ENCODE results near the gene CUX1.

DNA sequence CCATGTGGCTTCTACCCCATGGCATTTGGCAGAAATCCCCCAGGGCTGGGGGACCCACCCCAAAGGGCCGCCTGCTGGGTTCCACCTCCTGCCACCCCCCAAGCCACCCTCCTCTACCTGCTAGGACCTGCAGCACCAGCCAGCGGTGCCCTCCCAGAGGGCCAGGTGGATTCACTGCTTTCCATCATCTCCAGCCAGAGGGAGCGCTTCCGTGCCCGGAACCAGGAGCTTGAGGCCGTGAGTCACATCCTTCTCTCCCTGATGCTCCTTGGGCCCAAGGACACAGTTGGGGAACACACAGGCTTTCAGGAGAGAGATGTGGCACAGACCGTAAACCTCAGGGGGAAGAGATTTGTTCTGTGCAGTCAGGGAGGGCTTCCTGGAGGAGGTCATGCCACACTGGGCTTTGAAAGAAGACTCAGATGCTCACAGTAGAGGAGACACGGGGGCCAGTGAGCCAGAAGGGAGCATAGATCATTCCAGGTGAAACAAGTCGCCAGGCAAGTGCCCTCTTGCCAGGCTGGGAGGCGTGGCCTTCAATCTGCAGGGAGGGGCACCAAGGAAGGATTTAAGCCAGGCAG, 457.8 kb downstream of the CUX1 start:
- no peak for TF ChIP-seq NR2C2 (IDR thresholded peaks at IDR 0.05; ENCODE audit: borderline replicate concordance, control insufficient read depth, insufficient read length, low read depth)
- TF ChIP-seq EZH2 (IDR thresholded peaks at IDR 0.05; ENCODE audit: borderline replicate concordance, control insufficient read depth, low read depth, low read length): no peak
- TF ChIP-seq, protein P1, sequence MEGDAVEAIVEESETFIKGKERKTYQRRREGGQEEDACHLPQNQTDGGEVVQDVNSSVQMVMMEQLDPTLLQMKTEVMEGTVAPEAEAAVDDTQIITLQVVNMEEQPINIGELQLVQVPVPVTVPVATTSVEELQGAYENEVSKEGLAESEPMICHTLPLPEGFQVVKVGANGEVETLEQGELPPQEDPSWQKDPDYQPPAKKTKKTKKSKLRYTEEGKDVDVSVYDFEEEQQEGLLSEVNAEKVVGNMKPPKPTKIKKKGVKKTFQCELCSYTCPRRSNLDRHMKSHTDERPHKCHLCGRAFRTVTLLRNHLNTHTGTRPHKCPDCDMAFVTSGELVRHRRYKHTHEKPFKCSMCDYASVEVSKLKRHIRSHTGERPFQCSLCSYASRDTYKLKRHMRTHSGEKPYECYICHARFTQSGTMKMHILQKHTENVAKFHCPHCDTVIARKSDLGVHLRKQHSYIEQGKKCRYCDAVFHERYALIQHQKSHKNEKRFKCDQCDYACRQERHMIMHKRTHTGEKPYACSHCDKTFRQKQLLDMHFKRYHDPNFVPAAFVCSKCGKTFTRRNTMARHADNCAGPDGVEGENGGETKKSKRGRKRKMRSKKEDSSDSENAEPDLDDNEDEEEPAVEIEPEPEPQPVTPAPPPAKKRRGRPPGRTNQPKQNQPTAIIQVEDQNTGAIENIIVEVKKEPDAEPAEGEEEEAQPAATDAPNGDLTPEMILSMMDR (IDR thresholded peaks at IDR 0.05 in 2 of 3, conservative IDR thresholded peaks at IDR 0.05 in 1 of 3; ENCODE audit: control insufficient read depth in 2 of 3, extremely low read depth in 1 of 3, insufficient read depth in 1 of 3, low read depth in 3 of 3, low read length in 3 of 3): no peak
- TF ChIP-seq, protein P2, sequence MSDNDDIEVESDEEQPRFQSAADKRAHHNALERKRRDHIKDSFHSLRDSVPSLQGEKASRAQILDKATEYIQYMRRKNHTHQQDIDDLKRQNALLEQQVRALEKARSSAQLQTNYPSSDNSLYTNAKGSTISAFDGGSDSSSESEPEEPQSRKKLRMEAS (IDR thresholded peaks at IDR 0.05; ENCODE audit: low read depth, low read length): no peak
- TF ChIP-seq RAD21 (IDR thresholded peaks at IDR 0.05; ENCODE audit: insufficient read depth, low read depth, low read length): no peak
- TF ChIP-seq POLR2AphosphoS2 (IDR thresholded peaks at IDR 0.05; ENCODE audit: low read depth, low read length): no peak
- TF ChIP-seq, protein P3, sequence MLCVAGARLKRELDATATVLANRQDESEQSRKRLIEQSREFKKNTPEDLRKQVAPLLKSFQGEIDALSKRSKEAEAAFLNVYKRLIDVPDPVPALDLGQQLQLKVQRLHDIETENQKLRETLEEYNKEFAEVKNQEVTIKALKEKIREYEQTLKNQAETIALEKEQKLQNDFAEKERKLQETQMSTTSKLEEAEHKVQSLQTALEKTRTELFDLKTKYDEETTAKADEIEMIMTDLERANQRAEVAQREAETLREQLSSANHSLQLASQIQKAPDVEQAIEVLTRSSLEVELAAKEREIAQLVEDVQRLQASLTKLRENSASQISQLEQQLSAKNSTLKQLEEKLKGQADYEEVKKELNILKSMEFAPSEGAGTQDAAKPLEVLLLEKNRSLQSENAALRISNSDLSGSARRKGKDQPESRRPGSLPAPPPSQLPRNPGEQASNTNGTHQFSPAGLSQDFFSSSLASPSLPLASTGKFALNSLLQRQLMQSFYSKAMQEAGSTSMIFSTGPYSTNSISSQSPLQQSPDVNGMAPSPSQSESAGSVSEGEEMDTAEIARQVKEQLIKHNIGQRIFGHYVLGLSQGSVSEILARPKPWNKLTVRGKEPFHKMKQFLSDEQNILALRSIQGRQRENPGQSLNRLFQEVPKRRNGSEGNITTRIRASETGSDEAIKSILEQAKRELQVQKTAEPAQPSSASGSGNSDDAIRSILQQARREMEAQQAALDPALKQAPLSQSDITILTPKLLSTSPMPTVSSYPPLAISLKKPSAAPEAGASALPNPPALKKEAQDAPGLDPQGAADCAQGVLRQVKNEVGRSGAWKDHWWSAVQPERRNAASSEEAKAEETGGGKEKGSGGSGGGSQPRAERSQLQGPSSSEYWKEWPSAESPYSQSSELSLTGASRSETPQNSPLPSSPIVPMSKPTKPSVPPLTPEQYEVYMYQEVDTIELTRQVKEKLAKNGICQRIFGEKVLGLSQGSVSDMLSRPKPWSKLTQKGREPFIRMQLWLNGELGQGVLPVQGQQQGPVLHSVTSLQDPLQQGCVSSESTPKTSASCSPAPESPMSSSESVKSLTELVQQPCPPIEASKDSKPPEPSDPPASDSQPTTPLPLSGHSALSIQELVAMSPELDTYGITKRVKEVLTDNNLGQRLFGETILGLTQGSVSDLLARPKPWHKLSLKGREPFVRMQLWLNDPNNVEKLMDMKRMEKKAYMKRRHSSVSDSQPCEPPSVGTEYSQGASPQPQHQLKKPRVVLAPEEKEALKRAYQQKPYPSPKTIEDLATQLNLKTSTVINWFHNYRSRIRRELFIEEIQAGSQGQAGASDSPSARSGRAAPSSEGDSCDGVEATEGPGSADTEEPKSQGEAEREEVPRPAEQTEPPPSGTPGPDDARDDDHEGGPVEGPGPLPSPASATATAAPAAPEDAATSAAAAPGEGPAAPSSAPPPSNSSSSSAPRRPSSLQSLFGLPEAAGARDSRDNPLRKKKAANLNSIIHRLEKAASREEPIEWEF (IDR thresholded peaks at IDR 0.05; ENCODE audit: insufficient replicate concordance, low read depth, low read length): no peak
- no peak for TF ChIP-seq SIX5 (IDR thresholded peaks at IDR 0.05; ENCODE audit: low read depth, low read length, severe bottlenecking)
- TF ChIP-seq NFYB (IDR thresholded peaks at IDR 0.05; ENCODE audit: insufficient read depth, low read depth, low read length): no peak
- TF ChIP-seq, protein P4, sequence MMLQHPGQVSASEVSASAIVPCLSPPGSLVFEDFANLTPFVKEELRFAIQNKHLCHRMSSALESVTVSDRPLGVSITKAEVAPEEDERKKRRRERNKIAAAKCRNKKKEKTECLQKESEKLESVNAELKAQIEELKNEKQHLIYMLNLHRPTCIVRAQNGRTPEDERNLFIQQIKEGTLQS (IDR thresholded peaks at IDR 0.05; ENCODE audit: borderline replicate concordance, extremely low read depth, low read depth, low read length): no peak
- TF ChIP-seq, protein P5, sequence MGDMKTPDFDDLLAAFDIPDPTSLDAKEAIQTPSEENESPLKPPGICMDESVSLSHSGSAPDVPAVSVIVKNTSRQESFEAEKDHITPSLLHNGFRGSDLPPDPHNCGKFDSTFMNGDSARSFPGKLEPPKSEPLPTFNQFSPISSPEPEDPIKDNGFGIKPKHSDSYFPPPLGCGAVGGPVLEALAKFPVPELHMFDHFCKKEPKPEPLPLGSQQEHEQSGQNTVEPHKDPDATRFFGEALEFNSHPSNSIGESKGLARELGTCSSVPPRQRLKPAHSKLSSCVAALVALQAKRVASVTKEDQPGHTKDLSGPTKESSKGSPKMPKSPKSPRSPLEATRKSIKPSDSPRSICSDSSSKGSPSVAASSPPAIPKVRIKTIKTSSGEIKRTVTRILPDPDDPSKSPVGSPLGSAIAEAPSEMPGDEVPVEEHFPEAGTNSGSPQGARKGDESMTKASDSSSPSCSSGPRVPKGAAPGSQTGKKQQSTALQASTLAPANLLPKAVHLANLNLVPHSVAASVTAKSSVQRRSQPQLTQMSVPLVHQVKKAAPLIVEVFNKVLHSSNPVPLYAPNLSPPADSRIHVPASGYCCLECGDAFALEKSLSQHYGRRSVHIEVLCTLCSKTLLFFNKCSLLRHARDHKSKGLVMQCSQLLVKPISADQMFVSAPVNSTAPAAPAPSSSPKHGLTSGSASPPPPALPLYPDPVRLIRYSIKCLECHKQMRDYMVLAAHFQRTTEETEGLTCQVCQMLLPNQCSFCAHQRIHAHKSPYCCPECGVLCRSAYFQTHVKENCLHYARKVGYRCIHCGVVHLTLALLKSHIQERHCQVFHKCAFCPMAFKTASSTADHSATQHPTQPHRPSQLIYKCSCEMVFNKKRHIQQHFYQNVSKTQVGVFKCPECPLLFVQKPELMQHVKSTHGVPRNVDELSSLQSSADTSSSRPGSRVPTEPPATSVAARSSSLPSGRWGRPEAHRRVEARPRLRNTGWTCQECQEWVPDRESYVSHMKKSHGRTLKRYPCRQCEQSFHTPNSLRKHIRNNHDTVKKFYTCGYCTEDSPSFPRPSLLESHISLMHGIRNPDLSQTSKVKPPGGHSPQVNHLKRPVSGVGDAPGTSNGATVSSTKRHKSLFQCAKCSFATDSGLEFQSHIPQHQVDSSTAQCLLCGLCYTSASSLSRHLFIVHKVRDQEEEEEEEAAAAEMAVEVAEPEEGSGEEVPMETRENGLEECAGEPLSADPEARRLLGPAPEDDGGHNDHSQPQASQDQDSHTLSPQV (IDR thresholded peaks at IDR 0.05): no peak
- TF ChIP-seq BHLHE40 (IDR thresholded peaks at IDR 0.05; ENCODE audit: borderline replicate concordance in 1 of 2, low read depth in 2 of 2, low read length in 1 of 2): no peak
- no peak for TF ChIP-seq NFYA (IDR thresholded peaks at IDR 0.05; ENCODE audit: borderline replicate concordance, low read depth, low read length)
- TF ChIP-seq SMC3 (IDR thresholded peaks at IDR 0.05; ENCODE audit: borderline replicate concordance, low read length): no peak
